ENCODE measurements around the gene PAK6. TPM values are rescaled to one million over a fixed set of nuclear protein-coding genes. Genes with fewer than 3 reads are reported as not detected.

The PAK6 gene
- polyA plus RNA-seq, 1 of the 3 experiments (the other 2 are of a cell fraction): 0.07 TPM

- TF ChIP-seq EZH2phosphoT487 (IDR thresholded peaks at IDR 0.05; ENCODE audit: borderline replicate concordance, low read depth) (no peak), TEAD4 (IDR thresholded peaks at IDR 0.05; ENCODE audit: borderline replicate concordance, insufficient read depth) (no peak), USF2 (IDR thresholded peaks at IDR 0.05; ENCODE audit: borderline replicate concordance, low read depth, low read length) (no peak)
These were observed 13.2 kb downstream of the PAK6 start (continued) for GRCh38 chr15:40252141-40252437.

DNA sequence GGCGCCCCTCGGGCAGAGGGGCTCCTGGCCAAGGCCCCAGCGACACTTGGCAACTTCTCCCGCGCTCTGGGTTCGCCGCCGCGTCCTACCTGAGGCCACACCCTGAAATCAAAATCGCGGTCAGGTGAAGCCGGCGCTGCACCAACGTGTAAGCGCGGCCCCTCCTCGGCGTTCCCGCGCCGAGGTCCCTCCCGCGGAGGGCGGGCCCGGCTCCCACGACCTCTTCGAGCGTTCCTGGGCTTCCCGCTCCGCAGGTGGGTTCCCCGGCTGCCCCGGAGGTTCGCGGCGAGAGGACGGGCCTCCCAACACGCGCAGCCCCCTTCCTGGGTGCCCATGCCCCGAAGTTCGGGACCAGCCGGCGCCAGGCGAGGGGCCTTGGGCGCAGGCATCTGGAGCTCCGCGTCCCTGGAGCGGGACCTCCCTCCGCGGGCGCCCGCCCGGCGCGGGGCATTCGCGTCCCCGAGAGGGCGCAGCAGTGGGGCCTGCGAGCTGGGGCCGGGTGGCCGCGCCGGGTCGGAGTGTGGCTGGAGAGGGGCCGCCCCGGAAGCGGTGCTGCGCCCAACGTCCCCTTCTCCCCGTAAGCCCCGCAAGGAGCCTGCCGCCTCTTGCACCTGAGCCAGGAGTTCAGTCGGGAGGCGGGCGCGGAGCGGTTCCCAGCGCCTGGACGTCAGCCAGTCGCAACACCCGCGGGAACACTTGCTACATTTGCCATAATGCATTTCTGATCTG lies 13.7 kb downstream of the PAK6 start:
- peak overlapping the region; percentile 81 for H3K4me2 ChIP-seq
- 71% methylated on average over 33 of the region's 82 CpGs for WGBS (ENCODE audit: low lambda C conversion rate)
- CTCF ChIA-PET: interaction anchor here (0.9 to 34.5 kb wide), 4 partner anchors 14 to 92 kb away, joined by 3 to 720 read pairs (median 4); partner anchors contain the start of gene PAK6

More for the DNA sequence above, 13.7 kb downstream of the PAK6 start:
- Histone ChIP-seq H3K9me3 (no peaks in the 10 kb centered on the region), H3K27ac (ENCODE audit: low read depth in 2 of 2, low read length in 1 of 2) (no peak overlapping the region), H3K79me2 (ENCODE audit: insufficient read depth) (no peaks in the 10 kb centered on the region), H3K4me3 (ENCODE audit: low read depth in 2 of 2, low read length in 1 of 2) (peak overlapping the region; percentile 35 to 41), H2AFZ (ENCODE audit: low read depth) (no peak overlapping the region), H3K27me3 (ENCODE audit: insufficient read depth) (peaks cover 21% of the 10 kb centered on the region), H3K9me2 (no peaks in the 10 kb centered on the region), H3K4me1 (ENCODE audit: control insufficient read depth in 1 of 2, insufficient read depth in 2 of 2, low read depth in 1 of 2, low read length in 1 of 2) (peaks cover 13 to 35% of the 10 kb centered on the region in 2 experiments), H3K9ac (no peak overlapping the region), H4K20me1 (ENCODE audit: insufficient read depth) (peaks cover 13% of the 10 kb centered on the region), H3K36me3 (replicated peaks in 1 of 2; ENCODE audit: control insufficient read depth in 1 of 2, insufficient read depth in 2 of 2, low read length in 1 of 2) (no peaks in the 10 kb centered on the region), H3F3A (replicated peaks; ENCODE audit: insufficient read depth) (peaks cover 22% of the 10 kb centered on the region)
- POLR2A ChIA-PET: interaction anchor here (0.6 to 0.7 kb wide), 2 partner anchors 15 to 33 kb away, joined by 3 to 5 read pairs; no protein-coding TSS in a partner anchor
- TF ChIP-seq RAD21 (IDR thresholded peaks at IDR 0.05; ENCODE audit: low read length) (no peak), EP300 (IDR thresholded peaks at IDR 0.05; ENCODE audit: borderline replicate concordance in 1 of 2, low read depth in 1 of 2, low read length in 1 of 2) (no peak), USF2 (IDR thresholded peaks at IDR 0.05; ENCODE audit: borderline replicate concordance, low read depth, low read length) (no peak), RFX5 (IDR thresholded peaks at IDR 0.05; ENCODE audit: low read length) (no peak), SIN3A (IDR thresholded peaks at IDR 0.05; ENCODE audit: borderline replicate concordance, low read depth, low read length) (no peak), CHD2 (IDR thresholded peaks at IDR 0.05; ENCODE audit: low read length, partially characterized antibody) (no peak), CTCF (IDR thresholded peaks at IDR 0.05) (no peak), RXRA (IDR thresholded peaks at IDR 0.05; ENCODE audit: borderline replicate concordance, low read depth) (no peak), FOXM1 (IDR thresholded peaks at IDR 0.05; ENCODE audit: low read depth) (no peak), ELF1 (IDR thresholded peaks at IDR 0.05) (no peak), FOSL2 (IDR thresholded peaks at IDR 0.05; ENCODE audit: borderline replicate concordance, low read depth) (no peak), ZBTB33 (IDR thresholded peaks at IDR 0.05; ENCODE audit: borderline replicate concordance, low read depth) (no peak)
- TF ChIP-seq, protein P1, sequence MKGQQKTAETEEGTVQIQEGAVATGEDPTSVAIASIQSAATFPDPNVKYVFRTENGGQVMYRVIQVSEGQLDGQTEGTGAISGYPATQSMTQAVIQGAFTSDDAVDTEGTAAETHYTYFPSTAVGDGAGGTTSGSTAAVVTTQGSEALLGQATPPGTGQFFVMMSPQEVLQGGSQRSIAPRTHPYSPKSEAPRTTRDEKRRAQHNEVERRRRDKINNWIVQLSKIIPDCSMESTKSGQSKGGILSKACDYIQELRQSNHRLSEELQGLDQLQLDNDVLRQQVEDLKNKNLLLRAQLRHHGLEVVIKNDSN (IDR thresholded peaks at IDR 0.05; ENCODE audit: borderline replicate concordance, low read depth): no peak
- TF ChIP-seq, protein P2, sequence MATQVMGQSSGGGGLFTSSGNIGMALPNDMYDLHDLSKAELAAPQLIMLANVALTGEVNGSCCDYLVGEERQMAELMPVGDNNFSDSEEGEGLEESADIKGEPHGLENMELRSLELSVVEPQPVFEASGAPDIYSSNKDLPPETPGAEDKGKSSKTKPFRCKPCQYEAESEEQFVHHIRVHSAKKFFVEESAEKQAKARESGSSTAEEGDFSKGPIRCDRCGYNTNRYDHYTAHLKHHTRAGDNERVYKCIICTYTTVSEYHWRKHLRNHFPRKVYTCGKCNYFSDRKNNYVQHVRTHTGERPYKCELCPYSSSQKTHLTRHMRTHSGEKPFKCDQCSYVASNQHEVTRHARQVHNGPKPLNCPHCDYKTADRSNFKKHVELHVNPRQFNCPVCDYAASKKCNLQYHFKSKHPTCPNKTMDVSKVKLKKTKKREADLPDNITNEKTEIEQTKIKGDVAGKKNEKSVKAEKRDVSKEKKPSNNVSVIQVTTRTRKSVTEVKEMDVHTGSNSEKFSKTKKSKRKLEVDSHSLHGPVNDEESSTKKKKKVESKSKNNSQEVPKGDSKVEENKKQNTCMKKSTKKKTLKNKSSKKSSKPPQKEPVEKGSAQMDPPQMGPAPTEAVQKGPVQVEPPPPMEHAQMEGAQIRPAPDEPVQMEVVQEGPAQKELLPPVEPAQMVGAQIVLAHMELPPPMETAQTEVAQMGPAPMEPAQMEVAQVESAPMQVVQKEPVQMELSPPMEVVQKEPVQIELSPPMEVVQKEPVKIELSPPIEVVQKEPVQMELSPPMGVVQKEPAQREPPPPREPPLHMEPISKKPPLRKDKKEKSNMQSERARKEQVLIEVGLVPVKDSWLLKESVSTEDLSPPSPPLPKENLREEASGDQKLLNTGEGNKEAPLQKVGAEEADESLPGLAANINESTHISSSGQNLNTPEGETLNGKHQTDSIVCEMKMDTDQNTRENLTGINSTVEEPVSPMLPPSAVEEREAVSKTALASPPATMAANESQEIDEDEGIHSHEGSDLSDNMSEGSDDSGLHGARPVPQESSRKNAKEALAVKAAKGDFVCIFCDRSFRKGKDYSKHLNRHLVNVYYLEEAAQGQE (IDR thresholded peaks at IDR 0.05; ENCODE audit: low read depth, low read length): no peak
- peak; percentile 87 for DNase-seq
